ENCODE measurements around the gene UBE2L5. TPM values are rescaled to one million over a fixed set of nuclear protein-coding genes. Genes with fewer than 3 reads are reported as not detected.

Gene UBE2L5
- total RNA-seq, 2 donors from 2014 or later, result 1.1 TPM; not detected in 1

- no peak overlapping the region for H3K27ac ChIP-seq
- ATAC-seq (ENCODE audit: insufficient number of reproducible peaks, low FRiP score, low read depth) (no peak), DNase-seq (ENCODE audit: low spot score) (no peak)
- H3K9me3 ChIP-seq, result no peaks in the 10 kb centered on the region
- H3K36me3 ChIP-seq, result no peaks in the 10 kb centered on the region
- H3K4me1 ChIP-seq (ENCODE audit: control insufficient read depth in 1 of 2, low read depth in 2 of 2), result peaks cover 4% of the 10 kb centered on the region in 2 donors
- no peak overlapping the region for H3K4me3 ChIP-seq
- TF ChIP-seq CTCF (IDR thresholded peaks at IDR 0.05), result no peak
- H3K27me3 ChIP-seq (replicated peaks; ENCODE audit: insufficient read depth), result no peaks in the 10 kb centered on the region
Observed at GRCh38 chr13:30392681-30393045, 29.6 kb upstream of the UBE2L5 start.

- no peak for ATAC-seq (ENCODE audit: insufficient number of reproducible peaks, low FRiP score, low read depth)
- Histone ChIP-seq H3K36me3 (no peaks in the 10 kb centered on the region), H3K27me3 (replicated peaks; ENCODE audit: insufficient read depth) (no peaks in the 10 kb centered on the region), H3K4me1 (ENCODE audit: control insufficient read depth in 1 of 2, low read depth in 2 of 2) (peaks cover 4% of the 10 kb centered on the region in 2 donors), H3K4me3 (peak overlapping the region; percentile 99), H3K27ac (peak overlapping the region; percentile 84 to 90), H3K9me3 (no peaks in the 10 kb centered on the region)
- TF ChIP-seq CTCF (IDR thresholded peaks at IDR 0.05), result no peak
- no peak for DNase-seq (ENCODE audit: low spot score)
Observed at GRCh38 chr13:30394751-30395191, 27.5 kb upstream of the UBE2L5 start.

- peak; percentile 75 for DNase-seq (ENCODE audit: low spot score)
- H3K4me3 ChIP-seq, result peak overlapping the region; percentile 99
- TF ChIP-seq CTCF (IDR thresholded peaks at IDR 0.05), result no peak
- no peaks in the 10 kb centered on the region for H3K9me3 ChIP-seq
- H3K27me3 ChIP-seq (replicated peaks; ENCODE audit: insufficient read depth), result no peaks in the 10 kb centered on the region
- peak; percentile 70 for ATAC-seq (ENCODE audit: insufficient number of reproducible peaks, low FRiP score, low read depth)
- H3K36me3 ChIP-seq, result no peaks in the 10 kb centered on the region
- peak overlapping the region; percentile 84 to 90 for H3K27ac ChIP-seq
- H3K4me1 ChIP-seq (ENCODE audit: control insufficient read depth in 1 of 2, low read depth in 2 of 2), result peaks cover 4% of the 10 kb centered on the region in 2 donors
Observed at GRCh38 chr13:30395192-30396158, 26.8 kb upstream of the UBE2L5 start.

GRCh38 chr13:30396434-30397075 lies 25.7 kb upstream of the UBE2L5 start:
- DNase-seq (ENCODE audit: low spot score), result no peak
- Histone ChIP-seq H3K4me3 (peak overlapping the region; percentile 99), H3K36me3 (no peaks in the 10 kb centered on the region), H3K27me3 (replicated peaks; ENCODE audit: insufficient read depth) (no peaks in the 10 kb centered on the region), H3K4me1 (ENCODE audit: control insufficient read depth in 1 of 2, low read depth in 2 of 2) (peaks cover 4% of the 10 kb centered on the region in 2 donors), H3K27ac (no peak overlapping the region), H3K9me3 (no peaks in the 10 kb centered on the region)
- no peak for ATAC-seq (ENCODE audit: insufficient number of reproducible peaks, low FRiP score, low read depth)
- TF ChIP-seq CTCF (IDR thresholded peaks at IDR 0.05), result no peak

- ATAC-seq (ENCODE audit: insufficient number of reproducible peaks, low FRiP score, low read depth) (no peak), DNase-seq (ENCODE audit: low spot score) (no peak)
- no peak for TF ChIP-seq CTCF (IDR thresholded peaks at IDR 0.05)
- no peak overlapping the region for H3K4me3 ChIP-seq
- no peaks in the 10 kb centered on the region for H3K27me3 ChIP-seq (replicated peaks; ENCODE audit: insufficient read depth)
- H3K27ac ChIP-seq, result no peak overlapping the region
- H3K4me1 ChIP-seq (ENCODE audit: control insufficient read depth in 1 of 2, low read depth in 2 of 2), result peaks cover 4% of the 10 kb centered on the region in 2 donors
- H3K9me3 ChIP-seq, result no peaks in the 10 kb centered on the region
- no peaks in the 10 kb centered on the region for H3K36me3 ChIP-seq
Observed at GRCh38 chr13:30398601-30399072, 23.7 kb upstream of the UBE2L5 start.
